WTC11 (cell line): ENCODE results near the gene MNT. TPM values are rescaled to one million over a fixed set of nuclear protein-coding genes. Genes with fewer than 3 reads are reported as not detected.

Experiments used
- ATAC-seq: fragments of 200-7000 bp; cut with Tn5 transposase; 2 replicates; pipeline ENCODE4 v1.10.0; 2021; ENCODE audit warnings: mild to moderate bottlenecking, moderate library complexity
- CTCF ChIA-PET: fragments of 300-600 bp; sonication (Branson Sonifier 250); formaldehyde crosslinking; loops from one replicate; lab custom pipeline; 2021; ENCODE audit warnings: antibody characterized with exemption; lab: Charles Lee
- POLR2A ChIA-PET: fragments of 350-600 bp; sonication (Branson Sonifier 250); formaldehyde crosslinking; loops from one replicate; lab custom pipeline; 2021; ENCODE audit warnings: antibody characterized with exemption; lab: Charles Lee
- DNase-seq: peaks from one replicate; pipeline ENCODE4 v3.0.0; 2021; ENCODE audit warnings: low spot score
- H3K27ac Mint-ChIP-seq: 2 replicates; pipeline ENCODE4 v1.8.0; 2021; ENCODE audit warnings: mixed read lengths
- H3K27me3 Mint-ChIP-seq: 2 replicates; pipeline ENCODE4 v1.8.0; 2021; ENCODE audit warnings: low read depth, mild to moderate bottlenecking, moderate library complexity, mixed read lengths
- H3K36me3 Mint-ChIP-seq: 2 replicates; pipeline ENCODE4 v1.8.0; 2021; ENCODE audit warnings: mixed read lengths
- H3K4me1 Mint-ChIP-seq: 2 replicates; pipeline ENCODE4 v1.8.0; 2022; ENCODE audit warnings: mixed read lengths
- H3K4me3 Mint-ChIP-seq: 2 replicates; pipeline ENCODE4 v1.8.0; 2021; ENCODE audit warnings: mild to moderate bottlenecking, moderate library complexity, mixed read lengths
- H3K9me3 Mint-ChIP-seq: 2 replicates; pipeline ENCODE4 v1.8.0; 2021; ENCODE audit warnings: mixed read lengths
- EMX1 ChIP-seq: fragments of 250-450 bp; sonication (Bioruptor Pico); IDR thresholded peaks from 2 replicates; pipeline ENCODE4 v1.8.0; 2021; ENCODE audit warnings: mild to moderate bottlenecking
- ETV6 ChIP-seq: sonication (generic); formaldehyde crosslinking; IDR thresholded peaks from 2 replicates; pipeline ENCODE4 v1.8.1; 2022; ENCODE audit warnings: mild to moderate bottlenecking, missing genetic modification reagents
- FOXK1 ChIP-seq: sonication (generic); formaldehyde crosslinking; IDR thresholded peaks from 2 replicates; pipeline ENCODE4 v1.8.0; 2022; ENCODE audit warnings: mild to moderate bottlenecking, moderate library complexity, missing genetic modification reagents
- FOXP1 ChIP-seq: sonication (generic); formaldehyde crosslinking; IDR thresholded peaks from 2 replicates; pipeline ENCODE4 v1.8.0; 2022; ENCODE audit warnings: missing genetic modification reagents, mild to moderate bottlenecking, moderate library complexity, borderline replicate concordance
- NFATC4 ChIP-seq: fragments of 250-450 bp; sonication (Bioruptor Pico); IDR thresholded peaks from 2 replicates; pipeline ENCODE4 v1.9.0; 2021; ENCODE audit warnings: mild to moderate bottlenecking
- NFE2L1 ChIP-seq: sonication (generic); formaldehyde crosslinking; IDR thresholded peaks from 2 replicates; pipeline ENCODE4 v1.8.1; 2023; ENCODE audit warnings: missing genetic modification reagents
- NFYB ChIP-seq: sonication (generic); formaldehyde crosslinking; conservative IDR thresholded peaks from 2 replicates; pipeline ENCODE4 v1.8.0; 2022; ENCODE audit warnings: low read depth, missing genetic modification reagents
- SP1 ChIP-seq: sonication (generic); formaldehyde crosslinking; conservative IDR thresholded peaks from 2 replicates; pipeline ENCODE4 v1.8.1; 2022; ENCODE audit warnings: missing genetic modification reagents
- TEAD1 ChIP-seq: sonication (generic); formaldehyde crosslinking; IDR thresholded peaks from 2 replicates; pipeline ENCODE4 v1.8.0; 2022; ENCODE audit warnings: mild to moderate bottlenecking, missing genetic modification reagents
- ZNF263 ChIP-seq: sonication (generic); formaldehyde crosslinking; IDR thresholded peaks from 2 replicates; pipeline ENCODE4 v1.8.1; 2022; ENCODE audit warnings: low read depth, mild to moderate bottlenecking, moderate library complexity, missing genetic modification reagents
- ZNF396 ChIP-seq: fragments of 250-450 bp; sonication (Bioruptor Pico); IDR thresholded peaks from 2 replicates; pipeline ENCODE4 v1.8.0; 2021; ENCODE audit warnings: mild to moderate bottlenecking, moderate library complexity, borderline replicate concordance
- total RNA-seq: library from RNA; stranded (reverse); gene quantifications from 3 replicates; pipeline ENCODE4 v1.2.3, GENCODE V29; 2021
- TF ChIP-seq, protein P1 (sequence below): sonication (generic); formaldehyde crosslinking; IDR thresholded peaks from 2 replicates; pipeline ENCODE4 v1.8.0; 2022; ENCODE audit warnings: missing genetic modification reagents
- TF ChIP-seq, protein P2 (sequence below): sonication (generic); formaldehyde crosslinking; IDR thresholded peaks from 2 replicates; pipeline ENCODE4 v1.8.0; 2022; ENCODE audit warnings: mild to moderate bottlenecking, missing genetic modification reagents
- TF ChIP-seq, protein P3 (sequence below): sonication (generic); formaldehyde crosslinking; IDR thresholded peaks from 2 replicates; pipeline ENCODE4 v1.8.0; 2023; ENCODE audit warnings: missing genetic modification reagents, mild to moderate bottlenecking, borderline replicate concordance
- TF ChIP-seq, protein P4 (sequence below): sonication (generic); formaldehyde crosslinking; IDR thresholded peaks from 2 replicates; pipeline ENCODE4 v1.8.1; 2022; ENCODE audit warnings: low read depth, missing genetic modification reagents, borderline replicate concordance
- TF ChIP-seq, protein P5 (sequence below): sonication (generic); formaldehyde crosslinking; IDR thresholded peaks from 2 replicates; pipeline ENCODE4 v1.8.0; 2022; ENCODE audit warnings: mild to moderate bottlenecking, missing genetic modification reagents
- TF ChIP-seq, protein P6 (sequence below): fragments of 250-450 bp; sonication (Bioruptor Pico); IDR thresholded peaks from 2 replicates; pipeline ENCODE4 v1.8.0; 2021; ENCODE audit warnings: mild to moderate bottlenecking
- TF ChIP-seq, protein P7 (sequence below): sonication (generic); formaldehyde crosslinking; IDR thresholded peaks from 2 replicates; pipeline ENCODE4 v1.8.1; 2023; ENCODE audit warnings: mild to moderate bottlenecking, moderate library complexity, missing genetic modification reagents
- TF ChIP-seq, protein P8 (sequence below): sonication (generic); formaldehyde crosslinking; IDR thresholded peaks from 2 replicates; pipeline ENCODE4 v1.8.1; 2022; ENCODE audit warnings: mild to moderate bottlenecking, moderate library complexity, missing genetic modification reagents

Gene MNT
- total RNA-seq, 1 experiment from 2014 or later, result 21.6 TPM

DNA sequence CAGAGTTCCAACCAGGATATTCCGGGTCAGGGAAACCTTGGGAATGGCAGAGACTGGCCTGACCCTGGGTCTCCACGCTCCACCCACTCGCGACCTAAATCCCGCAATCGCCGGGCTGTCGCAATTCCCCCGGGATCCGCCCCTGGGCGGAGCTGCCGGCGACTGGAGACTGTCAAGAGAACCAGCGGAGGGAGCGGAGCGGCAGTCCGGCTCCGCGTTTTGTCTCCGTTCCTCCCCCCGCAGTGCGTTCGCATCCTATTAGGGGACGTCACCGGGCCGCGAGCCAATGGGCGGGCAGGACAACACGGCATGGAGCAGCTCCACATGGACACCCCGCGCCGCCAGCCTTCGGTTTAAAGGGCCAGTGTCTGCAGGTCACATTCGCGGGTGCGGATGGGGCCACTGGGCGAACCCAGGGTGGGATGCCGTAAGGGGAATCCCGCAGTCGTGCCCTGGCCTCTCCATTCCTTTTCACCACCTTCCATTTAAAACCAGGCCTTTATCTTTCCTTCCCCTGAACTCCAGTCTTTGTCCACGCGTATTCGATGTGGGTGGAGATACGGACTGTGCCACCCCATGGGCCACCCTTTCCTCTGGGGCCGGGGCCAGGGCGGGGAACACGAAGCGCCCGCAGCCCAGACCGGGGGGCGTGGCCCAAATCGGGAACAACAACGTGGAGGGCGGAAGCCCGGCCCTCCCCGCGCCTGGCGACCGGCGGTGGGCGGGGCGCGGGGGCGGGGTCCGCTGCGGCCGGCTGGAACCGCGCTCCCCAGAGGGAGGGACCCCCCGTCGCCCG, 764 bp upstream of the MNT start:
- ATAC-seq, result peak; percentile 36
- Mint-ChIP-seq H3K4me3 (peak overlapping the region; percentile 89), H3K36me3 (no peaks in the 10 kb centered on the region), H3K27me3 (0 out of 2 replicates have a peak, but pooled peaks cover 5% of the 10 kb centered on the region), H3K9me3 (no peaks in the 10 kb centered on the region), H3K4me1 (peaks cover 25% of the 10 kb centered on the region), H3K27ac (peak overlapping the region; percentile 100)
- POLR2A ChIA-PET, result interaction anchor here (0.6 to 1.9 kb wide), 6 partner anchors 9 to 115 kb away, joined by 3 to 13 read pairs (median 4); no protein-coding TSS in a partner anchor
- DNase-seq, result peak; percentile 100
- CTCF ChIA-PET, result interaction anchor here (0.8 to 7.0 kb wide), 9 partner anchors 9 to 753 kb away, joined by 3 to 60 read pairs (median 4); partner anchors contain the start of gene SGSM2
- TF ChIP-seq, protein P1, sequence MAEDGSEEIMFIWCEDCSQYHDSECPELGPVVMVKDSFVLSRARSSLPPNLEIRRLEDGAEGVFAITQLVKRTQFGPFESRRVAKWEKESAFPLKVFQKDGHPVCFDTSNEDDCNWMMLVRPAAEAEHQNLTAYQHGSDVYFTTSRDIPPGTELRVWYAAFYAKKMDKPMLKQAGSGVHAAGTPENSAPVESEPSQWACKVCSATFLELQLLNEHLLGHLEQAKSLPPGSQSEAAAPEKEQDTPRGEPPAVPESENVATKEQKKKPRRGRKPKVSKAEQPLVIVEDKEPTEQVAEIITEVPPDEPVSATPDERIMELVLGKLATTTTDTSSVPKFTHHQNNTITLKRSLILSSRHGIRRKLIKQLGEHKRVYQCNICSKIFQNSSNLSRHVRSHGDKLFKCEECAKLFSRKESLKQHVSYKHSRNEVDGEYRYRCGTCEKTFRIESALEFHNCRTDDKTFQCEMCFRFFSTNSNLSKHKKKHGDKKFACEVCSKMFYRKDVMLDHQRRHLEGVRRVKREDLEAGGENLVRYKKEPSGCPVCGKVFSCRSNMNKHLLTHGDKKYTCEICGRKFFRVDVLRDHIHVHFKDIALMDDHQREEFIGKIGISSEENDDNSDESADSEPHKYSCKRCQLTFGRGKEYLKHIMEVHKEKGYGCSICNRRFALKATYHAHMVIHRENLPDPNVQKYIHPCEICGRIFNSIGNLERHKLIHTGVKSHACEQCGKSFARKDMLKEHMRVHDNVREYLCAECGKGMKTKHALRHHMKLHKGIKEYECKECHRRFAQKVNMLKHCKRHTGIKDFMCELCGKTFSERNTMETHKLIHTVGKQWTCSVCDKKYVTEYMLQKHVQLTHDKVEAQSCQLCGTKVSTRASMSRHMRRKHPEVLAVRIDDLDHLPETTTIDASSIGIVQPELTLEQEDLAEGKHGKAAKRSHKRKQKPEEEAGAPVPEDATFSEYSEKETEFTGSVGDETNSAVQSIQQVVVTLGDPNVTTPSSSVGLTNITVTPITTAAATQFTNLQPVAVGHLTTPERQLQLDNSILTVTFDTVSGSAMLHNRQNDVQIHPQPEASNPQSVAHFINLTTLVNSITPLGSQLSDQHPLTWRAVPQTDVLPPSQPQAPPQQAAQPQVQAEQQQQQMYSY (CRISPR knock-in tag), result peak; percentile 98
- TF ChIP-seq ETV6, result peak; percentile 50; the same call in 1 of the 2 replicates
- TF ChIP-seq, protein P2, sequence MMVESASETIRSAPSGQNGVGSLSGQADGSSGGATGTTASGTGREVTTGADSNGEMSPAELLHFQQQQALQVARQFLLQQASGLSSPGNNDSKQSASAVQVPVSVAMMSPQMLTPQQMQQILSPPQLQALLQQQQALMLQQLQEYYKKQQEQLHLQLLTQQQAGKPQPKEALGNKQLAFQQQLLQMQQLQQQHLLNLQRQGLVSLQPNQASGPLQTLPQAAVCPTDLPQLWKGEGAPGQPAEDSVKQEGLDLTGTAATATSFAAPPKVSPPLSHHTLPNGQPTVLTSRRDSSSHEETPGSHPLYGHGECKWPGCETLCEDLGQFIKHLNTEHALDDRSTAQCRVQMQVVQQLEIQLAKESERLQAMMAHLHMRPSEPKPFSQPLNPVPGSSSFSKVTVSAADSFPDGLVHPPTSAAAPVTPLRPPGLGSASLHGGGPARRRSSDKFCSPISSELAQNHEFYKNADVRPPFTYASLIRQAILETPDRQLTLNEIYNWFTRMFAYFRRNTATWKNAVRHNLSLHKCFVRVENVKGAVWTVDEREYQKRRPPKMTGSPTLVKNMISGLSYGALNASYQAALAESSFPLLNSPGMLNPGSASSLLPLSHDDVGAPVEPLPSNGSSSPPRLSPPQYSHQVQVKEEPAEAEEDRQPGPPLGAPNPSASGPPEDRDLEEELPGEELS, result 0 out of 2 replicates have a peak, but pooled peaks have one; percentile 24
- TF ChIP-seq NFYB (CRISPR knock-in tag), result peak; percentile 76
- TF ChIP-seq, protein P3, sequence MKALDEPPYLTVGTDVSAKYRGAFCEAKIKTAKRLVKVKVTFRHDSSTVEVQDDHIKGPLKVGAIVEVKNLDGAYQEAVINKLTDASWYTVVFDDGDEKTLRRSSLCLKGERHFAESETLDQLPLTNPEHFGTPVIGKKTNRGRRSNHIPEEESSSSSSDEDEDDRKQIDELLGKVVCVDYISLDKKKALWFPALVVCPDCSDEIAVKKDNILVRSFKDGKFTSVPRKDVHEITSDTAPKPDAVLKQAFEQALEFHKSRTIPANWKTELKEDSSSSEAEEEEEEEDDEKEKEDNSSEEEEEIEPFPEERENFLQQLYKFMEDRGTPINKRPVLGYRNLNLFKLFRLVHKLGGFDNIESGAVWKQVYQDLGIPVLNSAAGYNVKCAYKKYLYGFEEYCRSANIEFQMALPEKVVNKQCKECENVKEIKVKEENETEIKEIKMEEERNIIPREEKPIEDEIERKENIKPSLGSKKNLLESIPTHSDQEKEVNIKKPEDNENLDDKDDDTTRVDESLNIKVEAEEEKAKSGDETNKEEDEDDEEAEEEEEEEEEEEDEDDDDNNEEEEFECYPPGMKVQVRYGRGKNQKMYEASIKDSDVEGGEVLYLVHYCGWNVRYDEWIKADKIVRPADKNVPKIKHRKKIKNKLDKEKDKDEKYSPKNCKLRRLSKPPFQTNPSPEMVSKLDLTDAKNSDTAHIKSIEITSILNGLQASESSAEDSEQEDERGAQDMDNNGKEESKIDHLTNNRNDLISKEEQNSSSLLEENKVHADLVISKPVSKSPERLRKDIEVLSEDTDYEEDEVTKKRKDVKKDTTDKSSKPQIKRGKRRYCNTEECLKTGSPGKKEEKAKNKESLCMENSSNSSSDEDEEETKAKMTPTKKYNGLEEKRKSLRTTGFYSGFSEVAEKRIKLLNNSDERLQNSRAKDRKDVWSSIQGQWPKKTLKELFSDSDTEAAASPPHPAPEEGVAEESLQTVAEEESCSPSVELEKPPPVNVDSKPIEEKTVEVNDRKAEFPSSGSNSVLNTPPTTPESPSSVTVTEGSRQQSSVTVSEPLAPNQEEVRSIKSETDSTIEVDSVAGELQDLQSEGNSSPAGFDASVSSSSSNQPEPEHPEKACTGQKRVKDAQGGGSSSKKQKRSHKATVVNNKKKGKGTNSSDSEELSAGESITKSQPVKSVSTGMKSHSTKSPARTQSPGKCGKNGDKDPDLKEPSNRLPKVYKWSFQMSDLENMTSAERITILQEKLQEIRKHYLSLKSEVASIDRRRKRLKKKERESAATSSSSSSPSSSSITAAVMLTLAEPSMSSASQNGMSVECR, result 0 out of 2 replicates have a peak, but pooled peaks have one; percentile 17
- no peak for TF ChIP-seq ZNF263 (CRISPR knock-in tag)
- no peak for TF ChIP-seq FOXP1 (CRISPR knock-in tag)
- TF ChIP-seq EMX1 (CRISPR knock-in tag), result no peak
- TF ChIP-seq TEAD1 (CRISPR knock-in tag), result peak; percentile 57; the same call in 1 of the 2 replicates
- TF ChIP-seq, protein P4, sequence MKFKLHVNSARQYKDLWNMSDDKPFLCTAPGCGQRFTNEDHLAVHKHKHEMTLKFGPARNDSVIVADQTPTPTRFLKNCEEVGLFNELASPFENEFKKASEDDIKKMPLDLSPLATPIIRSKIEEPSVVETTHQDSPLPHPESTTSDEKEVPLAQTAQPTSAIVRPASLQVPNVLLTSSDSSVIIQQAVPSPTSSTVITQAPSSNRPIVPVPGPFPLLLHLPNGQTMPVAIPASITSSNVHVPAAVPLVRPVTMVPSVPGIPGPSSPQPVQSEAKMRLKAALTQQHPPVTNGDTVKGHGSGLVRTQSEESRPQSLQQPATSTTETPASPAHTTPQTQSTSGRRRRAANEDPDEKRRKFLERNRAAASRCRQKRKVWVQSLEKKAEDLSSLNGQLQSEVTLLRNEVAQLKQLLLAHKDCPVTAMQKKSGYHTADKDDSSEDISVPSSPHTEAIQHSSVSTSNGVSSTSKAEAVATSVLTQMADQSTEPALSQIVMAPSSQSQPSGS, result no peak
- no peak for TF ChIP-seq ZNF396 (CRISPR knock-in tag)
- TF ChIP-seq, protein P5, sequence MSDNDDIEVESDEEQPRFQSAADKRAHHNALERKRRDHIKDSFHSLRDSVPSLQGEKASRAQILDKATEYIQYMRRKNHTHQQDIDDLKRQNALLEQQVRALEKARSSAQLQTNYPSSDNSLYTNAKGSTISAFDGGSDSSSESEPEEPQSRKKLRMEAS (CRISPR knock-in tag), result peak; percentile 93
- TF ChIP-seq NFATC4 (CRISPR knock-in tag), result peak; percentile 34; the same call in 1 of the 2 replicates
- TF ChIP-seq, protein P6, sequence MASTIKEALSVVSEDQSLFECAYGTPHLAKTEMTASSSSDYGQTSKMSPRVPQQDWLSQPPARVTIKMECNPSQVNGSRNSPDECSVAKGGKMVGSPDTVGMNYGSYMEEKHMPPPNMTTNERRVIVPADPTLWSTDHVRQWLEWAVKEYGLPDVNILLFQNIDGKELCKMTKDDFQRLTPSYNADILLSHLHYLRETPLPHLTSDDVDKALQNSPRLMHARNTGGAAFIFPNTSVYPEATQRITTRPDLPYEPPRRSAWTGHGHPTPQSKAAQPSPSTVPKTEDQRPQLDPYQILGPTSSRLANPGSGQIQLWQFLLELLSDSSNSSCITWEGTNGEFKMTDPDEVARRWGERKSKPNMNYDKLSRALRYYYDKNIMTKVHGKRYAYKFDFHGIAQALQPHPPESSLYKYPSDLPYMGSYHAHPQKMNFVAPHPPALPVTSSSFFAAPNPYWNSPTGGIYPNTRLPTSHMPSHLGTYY (CRISPR knock-in tag), result 0 out of 2 replicates have a peak, but pooled peaks have one; percentile 4
- TF ChIP-seq NFE2L1 (CRISPR knock-in tag), result peak; percentile 47; the same call in 1 of the 2 replicates
- TF ChIP-seq, protein P7, sequence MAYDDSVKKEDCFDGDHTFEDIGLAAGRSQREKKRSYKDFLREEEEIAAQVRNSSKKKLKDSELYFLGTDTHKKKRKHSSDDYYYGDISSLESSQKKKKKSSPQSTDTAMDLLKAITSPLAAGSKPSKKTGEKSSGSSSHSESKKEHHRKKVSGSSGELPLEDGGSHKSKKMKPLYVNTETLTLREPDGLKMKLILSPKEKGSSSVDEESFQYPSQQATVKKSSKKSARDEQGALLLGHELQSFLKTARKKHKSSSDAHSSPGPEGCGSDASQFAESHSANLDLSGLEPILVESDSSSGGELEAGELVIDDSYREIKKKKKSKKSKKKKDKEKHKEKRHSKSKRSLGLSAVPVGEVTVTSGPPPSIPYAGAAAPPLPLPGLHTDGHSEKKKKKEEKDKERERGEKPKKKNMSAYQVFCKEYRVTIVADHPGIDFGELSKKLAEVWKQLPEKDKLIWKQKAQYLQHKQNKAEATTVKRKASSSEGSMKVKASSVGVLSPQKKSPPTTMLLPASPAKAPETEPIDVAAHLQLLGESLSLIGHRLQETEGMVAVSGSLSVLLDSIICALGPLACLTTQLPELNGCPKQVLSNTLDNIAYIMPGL (CRISPR knock-in tag), result 0 out of 2 replicates have a peak, but pooled peaks have one; percentile 56
- TF ChIP-seq SP1 (CRISPR knock-in tag), result peak; percentile 88; the same call in 1 of the 2 replicates
- TF ChIP-seq FOXK1, result peak; percentile 100
- TF ChIP-seq, protein P8, sequence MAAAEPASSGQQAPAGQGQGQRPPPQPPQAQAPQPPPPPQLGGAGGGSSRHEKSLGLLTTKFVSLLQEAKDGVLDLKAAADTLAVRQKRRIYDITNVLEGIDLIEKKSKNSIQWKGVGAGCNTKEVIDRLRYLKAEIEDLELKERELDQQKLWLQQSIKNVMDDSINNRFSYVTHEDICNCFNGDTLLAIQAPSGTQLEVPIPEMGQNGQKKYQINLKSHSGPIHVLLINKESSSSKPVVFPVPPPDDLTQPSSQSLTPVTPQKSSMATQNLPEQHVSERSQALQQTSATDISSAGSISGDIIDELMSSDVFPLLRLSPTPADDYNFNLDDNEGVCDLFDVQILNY (CRISPR knock-in tag), result 0 out of 2 replicates have a peak, but pooled peaks have one; percentile 16
